Kidney (tissue), 14 donors: ENCODE data around the gene CEBPZOS. TPM values are rescaled to one million over a fixed set of nuclear protein-coding genes. Genes with fewer than 3 reads are reported as not detected.

Source experiments
- DNase-seq, 5 donors: peaks; one replicate each; pipeline ENCODE4 v3.0.0-alpha.2; 2013 to 2020
- FAIRE-seq: peaks from 2 replicates; lab custom pipeline; 2012; peaks lifted over from hg19 to GRCh38; lab: Jason Lieb, UNC
- H3K27ac ChIP-seq, 2 donors: one replicate each; pipeline ENCODE4 v1.7.0; 2013; ENCODE audit warnings: low read depth in 2 of 2, low read length in 2 of 2, inconsistent platforms in 1 of 2
- H3K27me3 ChIP-seq: one replicate; pipeline ENCODE4 v1.7.1; 2013; ENCODE audit warnings: low read length, inconsistent platforms; ENCODE audit not compliant: control insufficient read depth, insufficient read depth
- H3K36me3 ChIP-seq, 3 donors: one replicate each; pipeline versions ENCODE4 v1.7.0 to v1.7.1; 2013; ENCODE audit warnings: low read length in 3 of 3, control low read depth in 1 of 3, inconsistent platforms in 1 of 3; ENCODE audit not compliant: insufficient read depth in 3 of 3, control insufficient read depth in 2 of 3
- H3K4me1 ChIP-seq, 3 donors: one replicate each; pipeline versions ENCODE4 v1.7.0 to v1.7.1; 2013; ENCODE audit warnings: low read length in 3 of 3, inconsistent platforms in 1 of 3, low read depth in 1 of 3; ENCODE audit not compliant: control insufficient read depth in 2 of 3, insufficient read depth in 2 of 3
- H3K4me3 ChIP-seq, 3 donors: one replicate each; pipeline versions ENCODE4 v1.7.0 to v1.8.1; 2013; ENCODE audit warnings: low read length in 3 of 3, control low read depth in 1 of 3, inconsistent platforms in 1 of 3
- H3K9ac ChIP-seq, 3 donors: one replicate each; pipeline versions ENCODE4 v1.7.0 to v1.7.1; 2013; ENCODE audit warnings: low read length in 3 of 3, control low read depth in 1 of 3, inconsistent platforms in 1 of 3
- H3K9me3 ChIP-seq, 3 donors: one replicate each; pipeline versions ENCODE4 v1.7.0 to v1.7.1; 2013; ENCODE audit warnings: low read length in 3 of 3, control low read depth in 1 of 3, inconsistent platforms in 1 of 3; ENCODE audit not compliant: control insufficient read depth in 2 of 3, insufficient read depth in 1 of 3
- intact Hi-C: fragments of 100-400 bp; cut with DNase I; formaldehyde crosslinking; loops from one replicate; pipeline ENCODE4 v1.11.1; 2022
- polyA plus RNA-seq: library from polyadenylated mRNA; stranded (reverse); fragments of 350-450 nt; fragmentation: Illumina TruSeq; extraction: RNeasy Lipid Tissue Mini Kit (QIAGEN cat#74804); gene quantifications from one replicate; pipeline ENCODE4 v1.2.3, GENCODE V29; 2014; ENCODE audit warnings: low read depth, low replicate concordance; ENCODE audit not compliant: insufficient read depth
- total RNA-seq: library from RNA; stranded (reverse); fragmentation: NEBNext Ultra II Directional; extraction: Animal tissue kit (Norgen Biotek cat#: 25700); gene quantifications from one replicate; pipeline ENCODE4 v1.2.1, GENCODE V29; 2021
- TF ChIP-seq, protein P1 (sequence below): IDR thresholded peaks from 3 replicates; pipeline ENCODE4 v1.5.1; 2012; ENCODE audit warnings: mild to moderate bottlenecking, moderate library complexity, borderline replicate concordance; ENCODE audit not compliant: insufficient read depth; ENCODE audit errors: extremely low read depth
- donor health status: control.
- donor health status: control.
- donor health status: control.
- donor health status: control.
- donor health status: control.
- donor health status: DM: yes; HTN: yes; CAD: no.
- donor health status: Normal renal cell carcinoma (clear cell type).

CEBPZOS gene
- total and polyA plus RNA-seq, 2 donors from 2014 or later, result 38.3 to 60.7 TPM

GRCh38 chr2:37180006-37180639 is 16.2 kb upstream of the CEBPZOS start:
- FAIRE-seq (no peak), DNase-seq (no peak)
- Histone ChIP-seq H3K27me3 (no peaks in the 10 kb centered on the region), H3K4me1 (no peaks in the 10 kb centered on the region), H3K9ac (no peak overlapping the region), H3K36me3 (no peaks in the 10 kb centered on the region), H3K27ac (no peak overlapping the region), H3K4me3 (no peak overlapping the region), H3K9me3 (no peaks in the 10 kb centered on the region)
- TF ChIP-seq, protein P1, sequence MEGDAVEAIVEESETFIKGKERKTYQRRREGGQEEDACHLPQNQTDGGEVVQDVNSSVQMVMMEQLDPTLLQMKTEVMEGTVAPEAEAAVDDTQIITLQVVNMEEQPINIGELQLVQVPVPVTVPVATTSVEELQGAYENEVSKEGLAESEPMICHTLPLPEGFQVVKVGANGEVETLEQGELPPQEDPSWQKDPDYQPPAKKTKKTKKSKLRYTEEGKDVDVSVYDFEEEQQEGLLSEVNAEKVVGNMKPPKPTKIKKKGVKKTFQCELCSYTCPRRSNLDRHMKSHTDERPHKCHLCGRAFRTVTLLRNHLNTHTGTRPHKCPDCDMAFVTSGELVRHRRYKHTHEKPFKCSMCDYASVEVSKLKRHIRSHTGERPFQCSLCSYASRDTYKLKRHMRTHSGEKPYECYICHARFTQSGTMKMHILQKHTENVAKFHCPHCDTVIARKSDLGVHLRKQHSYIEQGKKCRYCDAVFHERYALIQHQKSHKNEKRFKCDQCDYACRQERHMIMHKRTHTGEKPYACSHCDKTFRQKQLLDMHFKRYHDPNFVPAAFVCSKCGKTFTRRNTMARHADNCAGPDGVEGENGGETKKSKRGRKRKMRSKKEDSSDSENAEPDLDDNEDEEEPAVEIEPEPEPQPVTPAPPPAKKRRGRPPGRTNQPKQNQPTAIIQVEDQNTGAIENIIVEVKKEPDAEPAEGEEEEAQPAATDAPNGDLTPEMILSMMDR, result no peak
- intact Hi-C loops, result no loop called here

GRCh38 chr2:37180640-37181039 is 15.7 kb upstream of the CEBPZOS start:
- TF ChIP-seq, protein P1, result no peak
- H3K4me3 ChIP-seq, result no peak overlapping the region
- no peaks in the 10 kb centered on the region for H3K9me3 ChIP-seq
- H3K27me3 ChIP-seq, result no peaks in the 10 kb centered on the region
- no peak overlapping the region for H3K27ac ChIP-seq
- FAIRE-seq (no peak), DNase-seq (no peak)
- no peaks in the 10 kb centered on the region for H3K4me1 ChIP-seq
- H3K36me3 ChIP-seq, result no peaks in the 10 kb centered on the region
- H3K9ac ChIP-seq, result no peak overlapping the region
- intact Hi-C loops, result no loop called here

GRCh38 chr2:37181726-37182684 is 14.3 kb upstream of the CEBPZOS start:
- Histone ChIP-seq H3K4me1 (no peaks in the 10 kb centered on the region), H3K9me3 (no peaks in the 10 kb centered on the region), H3K27me3 (no peaks in the 10 kb centered on the region), H3K36me3 (no peaks in the 10 kb centered on the region), H3K9ac (no peak overlapping the region), H3K27ac (no peak overlapping the region), H3K4me3 (no peak overlapping the region)
- DNase-seq (peak in 2 of 5 donors; percentile 19 to 34), FAIRE-seq (no peak)
- intact Hi-C loops, result no loop called here
- TF ChIP-seq, protein P1, result no peak
